K562 (cell line): Measurements from ENCODE around the gene XAB2. TPM values are rescaled to one million over a fixed set of nuclear protein-coding genes. Genes with fewer than 3 reads are reported as not detected.

Source experiments
- BCLAF1 ChIP-seq, 2 experiments: fragments of 450-650 bp in 1 of 2; IDR thresholded peaks; 2 replicates each; pipeline ENCODE4 v1.6.1; 2011 to 2017; ENCODE audit warnings: low read depth in 2 of 2, antibody characterized with exemption in 1 of 2, borderline replicate concordance in 1 of 2, low read length in 1 of 2, mild to moderate bottlenecking in 1 of 2, mixed read lengths in 1 of 2; ENCODE audit not compliant: control insufficient read depth in 1 of 2
- CHD4 ChIP-seq: fragments of 200-600 bp; sonication (generic); IDR thresholded peaks from 3 replicates; pipeline ENCODE4 v1.6.1; 2012; ENCODE audit warnings: low read depth, mild to moderate bottlenecking, mixed read lengths, low read length, inconsistent platforms; ENCODE audit not compliant: insufficient read depth, insufficient replicate concordance, poor library complexity, severe bottlenecking
- GABPB1 ChIP-seq: sonication (generic); formaldehyde crosslinking; IDR thresholded peaks from 2 replicates; pipeline ENCODE4 v1.8.0; 2022; ENCODE audit warnings: mild to moderate bottlenecking, missing genetic modification reagents
- TEAD4 ChIP-seq, 2 experiments: sonication (generic) in 1 of 2; formaldehyde crosslinking in 1 of 2; IDR thresholded peaks; 2 replicates each; pipeline versions ENCODE4 v1.6.1 to v1.8.0; 2012 to 2022; ENCODE audit warnings: borderline replicate concordance in 1 of 2, inconsistent platforms in 1 of 2, low read length in 1 of 2, mild to moderate bottlenecking in 1 of 2, missing genetic modification reagents in 1 of 2
- ZNF431 ChIP-seq: sonication (generic); formaldehyde crosslinking; IDR thresholded peaks from 2 replicates; pipeline ENCODE4 v1.8.0; 2022; ENCODE audit warnings: mild to moderate bottlenecking, missing genetic modification reagents
- polyA plus RNA-seq, 8 experiments: library from polyadenylated mRNA; depleted of rRNA in 4 of 8; stranded (reverse) in 5 of 8; unstranded in 3 of 8; fragments of >200 nt; fragmentation: Nextera tagmentation in 2 of 8; fragmentation: Illumina TruSeq in 1 of 8; extraction: Ambion mirVana in 2 of 8; extraction: Trizol in 1 of 8; gene quantifications; 2 replicates each; pipeline versions ENCODE4 v1.2.1 to v1.2.3, GENCODE V29; 2011 to 2014; ENCODE audit warnings: inconsistent platforms in 1 of 8, missing spikeins in 1 of 8
- total RNA-seq, 7 experiments: library from RNA; depleted of rRNA in 6 of 7; stranded (reverse); fragments of >200 nt in 6 of 7; fragmentation: Illumina TruSeq in 2 of 7; extraction: Trizol in 2 of 7; gene quantifications; 2 replicates each; pipeline versions ENCODE4 v1.2.1 to v1.2.3, GENCODE V29; 2011 to 2021; ENCODE audit warnings: low replicate concordance in 1 of 7
- TF ChIP-seq, protein P1 (sequence below): fragments of 250-450 bp; sonication (Bioruptor Pico); IDR thresholded peaks from 2 replicates; pipeline ENCODE4 v1.5.0; 2021; ENCODE audit warnings: mild to moderate bottlenecking, moderate library complexity

XAB2 gene
- total and polyA plus RNA-seq, 9 of the 15 experiments (the other 6 are each of a cell fraction or from before 2014, with no cell fraction given), result 0.21 to 58.3 (median 20.0) TPM

DNA sequence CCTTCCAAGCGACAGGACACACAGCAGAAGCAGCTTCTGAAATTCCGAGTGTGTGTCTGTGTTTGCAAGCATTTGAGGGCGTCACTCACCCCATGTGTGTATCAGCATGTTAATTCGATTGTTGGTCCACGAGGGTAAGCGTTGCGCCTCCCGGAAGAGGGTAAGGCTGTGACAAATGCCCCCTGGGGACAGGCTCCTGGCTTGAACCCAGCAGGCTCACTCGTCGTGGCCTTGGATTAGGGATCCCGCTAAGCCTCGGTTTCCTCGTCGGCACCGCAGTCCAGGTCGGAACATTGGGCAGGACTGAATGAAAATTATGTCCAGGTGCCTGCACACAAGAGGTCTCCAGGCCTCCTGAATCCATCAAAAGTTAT, 7.0 kb upstream of the XAB2 start (continued):
- TF ChIP-seq CHD4 (no peak), GABPB1 (CRISPR knock-in tag) (no peak), ZNF431 (CRISPR knock-in tag) (peak; percentile 70; the same call in 1 of the 2 replicates), TEAD4 (IDR thresholded peaks at IDR 0.05; ENCODE audit: low read length) (no peak), TEAD4 (CRISPR knock-in tag; IDR thresholded peaks at IDR 0.05; ENCODE audit: borderline replicate concordance) (no peak), BCLAF1 (IDR thresholded peaks at IDR 0.05; ENCODE audit: borderline replicate concordance in 1 of 2, control insufficient read depth in 1 of 2, low read depth in 2 of 2, low read length in 1 of 2) (no peak)
- TF ChIP-seq, protein P1, sequence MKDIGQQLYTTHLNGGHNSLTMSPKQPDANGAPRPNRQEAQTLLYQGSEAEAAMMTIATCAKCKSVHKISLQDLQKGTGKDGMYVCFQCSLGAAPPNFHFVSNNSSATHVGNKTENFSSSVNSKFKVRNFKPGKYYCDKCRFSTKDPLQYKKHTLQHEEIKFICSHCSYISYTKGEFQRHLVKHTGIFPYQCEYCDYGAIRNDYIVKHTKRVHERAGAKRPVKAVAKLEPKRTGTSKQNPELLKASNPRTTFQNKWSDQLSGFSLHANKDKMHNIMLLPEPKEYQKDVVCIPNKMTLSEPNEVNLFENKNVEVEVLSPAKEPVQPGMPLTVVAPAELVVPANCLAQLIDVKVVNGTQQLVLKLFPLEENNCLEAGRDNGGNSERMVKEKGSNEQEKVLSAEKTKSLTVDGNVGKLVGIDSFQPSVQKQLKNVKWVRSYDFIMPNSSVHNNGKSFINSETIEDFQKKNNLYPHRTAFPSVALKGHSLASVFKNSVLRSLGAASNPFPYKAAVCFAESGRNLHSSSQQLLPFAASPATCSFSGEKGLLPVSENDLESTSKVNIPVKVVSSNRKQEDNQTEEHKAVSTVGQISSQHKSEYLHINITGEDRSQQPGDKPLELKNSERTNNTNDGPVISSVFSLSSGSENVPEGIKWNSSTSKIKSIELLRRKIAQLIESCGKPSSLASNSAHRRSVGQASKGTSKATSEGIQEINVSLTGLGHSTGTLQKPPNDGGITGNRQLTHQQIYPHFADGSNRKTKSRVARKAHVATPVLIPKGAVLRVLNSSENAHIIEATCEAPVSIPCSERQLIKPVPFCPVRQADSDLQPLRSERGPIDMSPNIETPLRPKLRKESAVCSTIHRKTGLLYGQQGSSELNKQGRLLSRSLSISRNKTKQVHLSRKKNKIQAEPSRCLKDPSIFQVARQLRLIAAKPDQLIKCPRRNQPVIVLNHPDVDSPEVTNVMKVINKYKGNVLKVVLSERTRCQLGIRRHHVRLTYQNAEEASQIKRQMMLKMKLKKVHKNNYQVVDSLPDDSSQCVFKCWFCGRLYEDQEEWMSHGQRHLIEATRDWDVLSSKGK (CRISPR knock-in tag), result no peak
- TF ChIP-seq, all 486 proteins: peak for 7
